IMR-90 (cell line): Measurements from ENCODE around the gene UCP2. TPM values are rescaled to one million over a fixed set of nuclear protein-coding genes. Genes with fewer than 3 reads are reported as not detected.

Source experiments
- ATAC-seq: fragments of 200-7000 bp; cut with Tn5 transposase; 2 replicates; pipeline ENCODE4 v1.9.1; 2020; ENCODE audit warnings: low read depth, mild to moderate bottlenecking, moderate library complexity
- BruUV-seq: library from RNA; stranded (reverse); fragments of 400-500 nt; replicated peaks from 2 replicates; lab custom pipeline; 2021; lab: Mats Ljungman, UMichigan
- CTCF ChIA-PET: fragments of 300-600 bp; formaldehyde crosslinking; extraction: SDS; loops from one replicate; lab custom pipeline; 2021; ENCODE audit warnings: antibody characterized with exemption; lab: Yijun Ruan, JAX
- POLR2A ChIA-PET: fragments of 300-600 bp; sonication (Branson Sonifier 250); formaldehyde crosslinking; loops from one replicate; lab custom pipeline; 2022; ENCODE audit warnings: antibody characterized with exemption; ENCODE audit not compliant: unreplicated experiment; lab: Charles Lee
- DNase-seq: peaks from one replicate; pipeline ENCODE4 v3.0.0; 2013
- H2AFZ ChIP-seq: replicated peaks from 2 replicates; pipeline ENCODE3; 2013; ENCODE audit warnings: low read length, mild to moderate bottlenecking; ENCODE audit not compliant: poor library complexity
- H2AK5ac ChIP-seq: 2 replicates; pipeline ENCODE4 v1.6.1; 2013; ENCODE audit warnings: low read depth, low read length, inconsistent platforms
- H2AK9ac ChIP-seq: replicated peaks from 2 replicates; pipeline ENCODE3; 2013; ENCODE audit warnings: mild to moderate bottlenecking, low read depth, low read length, moderate library complexity; ENCODE audit not compliant: poor library complexity
- H2BK120ac ChIP-seq: 2 replicates; pipeline ENCODE4 v1.6.1; 2013; ENCODE audit warnings: low read depth, low read length, inconsistent platforms
- H2BK15ac ChIP-seq: 3 replicates; pipeline ENCODE4 v1.6.1; 2013; ENCODE audit warnings: low read depth, low read length, inconsistent platforms
- H2BK20ac ChIP-seq: 2 replicates; pipeline ENCODE4 v1.6.1; 2013; ENCODE audit warnings: low read depth, mild to moderate bottlenecking, inconsistent platforms, low read length, moderate library complexity
- H2BK5ac ChIP-seq: 2 replicates; pipeline ENCODE4 v1.6.1; 2013; ENCODE audit warnings: mild to moderate bottlenecking, low read depth, low read length, inconsistent platforms; ENCODE audit not compliant: poor library complexity, severe bottlenecking
- H3K14ac ChIP-seq: replicated peaks from 2 replicates; pipeline ENCODE4 v1.6.1; 2013; ENCODE audit warnings: low read depth, low read length, inconsistent platforms
- H3K18ac ChIP-seq: 2 replicates; pipeline ENCODE4 v1.6.1; 2013; ENCODE audit warnings: low read depth, low read length, control low read depth
- H3K23ac ChIP-seq: 2 replicates; pipeline ENCODE4 v1.6.1; 2013; ENCODE audit warnings: low read depth, low read length, inconsistent platforms
- H3K27ac ChIP-seq: 2 replicates; pipeline ENCODE4 v1.5.1; 2013; ENCODE audit warnings: mild to moderate bottlenecking, control low read depth, low read length; ENCODE audit not compliant: insufficient read depth
- H3K27me3 ChIP-seq: 2 replicates; pipeline ENCODE4 v1.6.1; 2013; ENCODE audit warnings: low read length; ENCODE audit not compliant: control insufficient read depth, insufficient read depth
- H3K36me3 ChIP-seq: 2 replicates; pipeline ENCODE4 v1.6.1; 2013; ENCODE audit warnings: low read length, mixed read lengths; ENCODE audit not compliant: control insufficient read depth, insufficient read depth
- H3K4ac ChIP-seq: 2 replicates; pipeline ENCODE4 v1.6.1; 2013; ENCODE audit warnings: low read depth, low read length, inconsistent platforms
- H3K4me1 ChIP-seq: 2 replicates; pipeline ENCODE4 v1.6.1; 2013; ENCODE audit warnings: low read length, mixed read lengths; ENCODE audit not compliant: control insufficient read depth, insufficient read depth
- H3K4me2 ChIP-seq: 2 replicates; pipeline ENCODE4 v1.6.1; 2013; ENCODE audit warnings: low read depth, mild to moderate bottlenecking, control low read depth, low read length, moderate library complexity
- H3K4me3 ChIP-seq: 2 replicates; pipeline ENCODE4 v1.5.1; 2013; ENCODE audit warnings: low read depth, mild to moderate bottlenecking, control low read depth, low read length, moderate library complexity; ENCODE audit not compliant: insufficient read depth
- H3K56ac ChIP-seq: 2 replicates; pipeline ENCODE4 v1.6.1; 2013; ENCODE audit warnings: low read length, inconsistent platforms; ENCODE audit not compliant: insufficient read depth; ENCODE audit errors: extremely low read depth
- H3K79me1 ChIP-seq, 2 experiments: 2 replicates each; pipeline ENCODE4 v1.6.1; 2013; ENCODE audit warnings: low read length in 2 of 2, inconsistent platforms in 1 of 2, low read depth in 1 of 2
- H3K9ac ChIP-seq: 2 replicates; pipeline ENCODE4 v1.6.1; 2013; ENCODE audit warnings: low read depth, low read length, control low read depth
- H3K9me1 ChIP-seq: 2 replicates; pipeline ENCODE4 v1.6.1; 2013; ENCODE audit warnings: low read length, inconsistent platforms; ENCODE audit not compliant: insufficient read depth
- H3K9me3 ChIP-seq: 2 replicates; pipeline ENCODE4 v1.6.1; 2013; ENCODE audit warnings: low read length; ENCODE audit not compliant: control insufficient read depth, insufficient read depth
- H4K20me1 ChIP-seq: 2 replicates; pipeline ENCODE4 v1.6.1; 2013; ENCODE audit warnings: low read length, inconsistent platforms; ENCODE audit not compliant: insufficient read depth
- H4K5ac ChIP-seq: 2 replicates; pipeline ENCODE4 v1.6.1; 2013; ENCODE audit warnings: mild to moderate bottlenecking, low read depth, low read length, control low read depth
- H4K8ac ChIP-seq, 2 experiments: 2 replicates each; pipeline ENCODE4 v1.6.1; 2013; ENCODE audit warnings: low read depth in 2 of 2, low read length in 2 of 2, control low read depth in 1 of 2, inconsistent platforms in 1 of 2
- H4K91ac ChIP-seq: 2 replicates; pipeline ENCODE4 v1.6.1; 2013; ENCODE audit warnings: low read depth, low read length, inconsistent platforms; ENCODE audit not compliant: insufficient read depth
- FOS ChIP-seq: fragments of 150-350 bp; IDR thresholded peaks from 2 replicates; pipeline ENCODE4 v1.6.1; 2016; ENCODE audit warnings: low read depth, low read length
- MXI1 ChIP-seq: IDR thresholded peaks from 2 replicates; pipeline ENCODE4 v1.6.1; 2012; ENCODE audit warnings: low read depth, mild to moderate bottlenecking, low read length, moderate library complexity, borderline replicate concordance
- NFE2L2 ChIP-seq: fragments of 150-350 bp; IDR thresholded peaks from 2 replicates; pipeline ENCODE4 v1.6.1; 2016; ENCODE audit warnings: low read depth, mild to moderate bottlenecking, low read length
- WGBS, 2 experiments: methylation state at CpG; one replicate each; pipeline versions ENCODE4 v1.1.5 to v1.1.7; 2013; ENCODE audit warnings: missing lambda C conversion rate in 2 of 2; ENCODE audit not compliant: insufficient read length in 1 of 2; ENCODE audit errors: extremely low coverage in 2 of 2; 5-methylcytosine and 5-hydroxymethylcytosine counted together
- dilution Hi-C: fragments of 300-500 bp; cut with HindIII; formaldehyde crosslinking; loops from one replicate; pipeline ENCODE4 v1.14.3; 2018; ENCODE audit warnings: low sequenced_read_pairs; ENCODE audit not compliant: unreplicated experiment
- in situ Hi-C: fragments of 300-500 bp; cut with MboI; formaldehyde crosslinking; loops from 3 replicates; pipeline ENCODE4 v1.14.3; 2019; ENCODE audit warnings: low sequenced_read_pairs, inconsistent platforms, mixed read lengths
- intact Hi-C: fragments of 100-400 bp; cut with micrococcal nuclease; formaldehyde crosslinking; loops from 2 replicates; pipeline ENCODE4 v1.10.0; 2022
- polyA plus RNA-seq, 3 experiments: library from polyadenylated mRNA; depleted of rRNA; stranded (reverse); fragments of >200 nt; gene quantifications; 2 replicates each; pipeline ENCODE4 v1.2.3, GENCODE V29; 2012; ENCODE audit warnings: low replicate concordance in 1 of 3
- total RNA-seq: library from RNA; depleted of rRNA; stranded (reverse); fragments of >200 nt; gene quantifications from 2 replicates; pipeline ENCODE4 v1.2.3, GENCODE V29; 2012
- TF ChIP-seq, protein P1 (sequence below): fragments of 150-350 bp; IDR thresholded peaks from 2 replicates; pipeline ENCODE4 v1.6.1; 2016; ENCODE audit warnings: low read depth, mild to moderate bottlenecking, low read length, moderate library complexity, borderline replicate concordance

The UCP2 gene
- total and polyA plus RNA-seq, 2 of the 4 experiments (the other 2 are of a cell fraction): 2.0 to 11.9 TPM

- no peak overlapping the region for H3K18ac ChIP-seq
- whole genome bisulfite sequencing, 2 experiments: no CpG with 5 or more reads among the region's 2 CpGs
- no peak; the same call in 1 of the 2 replicates for ATAC-seq
- no peaks in the 10 kb centered on the region for H3K9me1 ChIP-seq
- H2BK15ac ChIP-seq: no peak overlapping the region
- intact Hi-C loops: no loop called here
- H2AK9ac ChIP-seq: no peak overlapping the region
- no peak overlapping the region for H3K27ac ChIP-seq
- ChIA-PET POLR2A (no interaction called here), CTCF (no interaction called here)
- H2AFZ ChIP-seq: no peak overlapping the region
- no peak overlapping the region for H4K5ac ChIP-seq
- no peak overlapping the region for H2BK5ac ChIP-seq
- H3K27me3 ChIP-seq: no peaks in the 10 kb centered on the region; the same call in 1 of the 2 replicates
- TF ChIP-seq NFE2L2: no peak
- TF ChIP-seq FOS: no peak
- TF ChIP-seq MXI1: no peak
- TF ChIP-seq, protein P1, sequence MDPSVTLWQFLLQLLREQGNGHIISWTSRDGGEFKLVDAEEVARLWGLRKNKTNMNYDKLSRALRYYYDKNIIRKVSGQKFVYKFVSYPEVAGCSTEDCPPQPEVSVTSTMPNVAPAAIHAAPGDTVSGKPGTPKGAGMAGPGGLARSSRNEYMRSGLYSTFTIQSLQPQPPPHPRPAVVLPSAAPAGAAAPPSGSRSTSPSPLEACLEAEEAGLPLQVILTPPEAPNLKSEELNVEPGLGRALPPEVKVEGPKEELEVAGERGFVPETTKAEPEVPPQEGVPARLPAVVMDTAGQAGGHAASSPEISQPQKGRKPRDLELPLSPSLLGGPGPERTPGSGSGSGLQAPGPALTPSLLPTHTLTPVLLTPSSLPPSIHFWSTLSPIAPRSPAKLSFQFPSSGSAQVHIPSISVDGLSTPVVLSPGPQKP: no peak
- H3K56ac ChIP-seq: no peak overlapping the region
- dilution Hi-C loops: no loop called here
- no peak overlapping the region for H3K4me2 ChIP-seq
- H3K9me3 ChIP-seq: no peaks in the 10 kb centered on the region
- H3K4ac ChIP-seq: no peak overlapping the region
- no peak overlapping the region for H3K9ac ChIP-seq
- H2BK120ac ChIP-seq: no peak overlapping the region
- no peak overlapping the region for H4K8ac ChIP-seq
- no peak overlapping the region for H2BK20ac ChIP-seq
- H3K79me1 ChIP-seq: no peaks in the 10 kb centered on the region
- H2AK5ac ChIP-seq: no peak overlapping the region
- H3K4me3 ChIP-seq: no peak overlapping the region
- in situ Hi-C loops: no loop called here
- no peaks in the 10 kb centered on the region for H3K36me3 ChIP-seq
- H4K20me1 ChIP-seq: no peaks in the 10 kb centered on the region
- peak; percentile 16 for DNase-seq
- H3K4me1 ChIP-seq: no peaks in the 10 kb centered on the region
- no peak overlapping the region for H3K14ac ChIP-seq
- H4K91ac ChIP-seq: no peak overlapping the region
- no TSS peak for BruUV-seq
- no peak overlapping the region for H3K23ac ChIP-seq
Observed at GRCh38 chr11:73995247-73995646, 12.6 kb upstream of the UCP2 start.
